ENCODE data around the gene EHD3. TPM values are rescaled to one million over a fixed set of nuclear protein-coding genes. Genes with fewer than 3 reads are reported as not detected.

Gene EHD3
- total and polyA plus RNA-seq, 2 experiments from 2014 or later, result 12.3 to 17.6 TPM

- no peak overlapping the region for H3K27ac ChIP-seq
- TF ChIP-seq CTCF (IDR thresholded peaks at IDR 0.05; ENCODE audit: low read depth, low read length), result no peak
- no peaks in the 10 kb centered on the region for H3K9me3 ChIP-seq (ENCODE audit: low read depth)
- no peaks in the 10 kb centered on the region for H3K36me3 ChIP-seq
- no peaks in the 10 kb centered on the region for H3K27me3 ChIP-seq
- no peak for DNase-seq (ENCODE audit: low read depth in 1 of 2, low spot score in 1 of 2)
- no peaks in the 10 kb centered on the region for H3K4me1 ChIP-seq (ENCODE audit: low read depth)
- H3K4me3 ChIP-seq, result no peak overlapping the region
Measured at GRCh38 chr2:31247711-31248110, 13.8 kb downstream of the EHD3 start.

GRCh38 chr2:31248139-31248538 lies 14.2 kb downstream of the EHD3 start:
- Histone ChIP-seq H3K4me1 (ENCODE audit: low read depth) (no peaks in the 10 kb centered on the region), H3K9me3 (ENCODE audit: low read depth) (no peaks in the 10 kb centered on the region), H3K36me3 (no peaks in the 10 kb centered on the region), H3K27me3 (no peaks in the 10 kb centered on the region), H3K4me3 (no peak overlapping the region), H3K27ac (no peak overlapping the region)
- TF ChIP-seq CTCF (IDR thresholded peaks at IDR 0.05; ENCODE audit: low read depth, low read length), result no peak
- no peak for DNase-seq (ENCODE audit: low read depth in 1 of 2, low spot score in 1 of 2)

- no peaks in the 10 kb centered on the region for H3K4me1 ChIP-seq (ENCODE audit: low read depth)
- no peaks in the 10 kb centered on the region for H3K36me3 ChIP-seq
- no peak overlapping the region for H3K27ac ChIP-seq
- no peaks in the 10 kb centered on the region for H3K9me3 ChIP-seq (ENCODE audit: low read depth)
- no peak for TF ChIP-seq CTCF (IDR thresholded peaks at IDR 0.05; ENCODE audit: low read depth, low read length)
- no peak for DNase-seq (ENCODE audit: low read depth in 1 of 2, low spot score in 1 of 2)
- no peaks in the 10 kb centered on the region for H3K27me3 ChIP-seq
- H3K4me3 ChIP-seq, result no peak overlapping the region
Measured at GRCh38 chr2:31249009-31249690, 15.2 kb downstream of the EHD3 start.

- H3K4me3 ChIP-seq, result no peak overlapping the region
- no peak for TF ChIP-seq CTCF (IDR thresholded peaks at IDR 0.05; ENCODE audit: low read depth, low read length)
- no peaks in the 10 kb centered on the region for H3K27me3 ChIP-seq
- H3K4me1 ChIP-seq (ENCODE audit: low read depth), result no peaks in the 10 kb centered on the region
- no peaks in the 10 kb centered on the region for H3K9me3 ChIP-seq (ENCODE audit: low read depth)
- no peak overlapping the region for H3K27ac ChIP-seq
- no peaks in the 10 kb centered on the region for H3K36me3 ChIP-seq
- no peak for DNase-seq (ENCODE audit: low read depth in 1 of 2, low spot score in 1 of 2)
Measured at GRCh38 chr2:31251018-31251417, 17.1 kb downstream of the EHD3 start.

- no peak for DNase-seq (ENCODE audit: low read depth in 1 of 2, low spot score in 1 of 2)
- Histone ChIP-seq H3K27me3 (no peaks in the 10 kb centered on the region), H3K4me1 (ENCODE audit: low read depth) (peaks cover 4% of the 10 kb centered on the region), H3K4me3 (no peak overlapping the region), H3K27ac (no peak overlapping the region), H3K36me3 (no peaks in the 10 kb centered on the region), H3K9me3 (ENCODE audit: low read depth) (no peaks in the 10 kb centered on the region)
- TF ChIP-seq CTCF (IDR thresholded peaks at IDR 0.05; ENCODE audit: low read depth, low read length), result no peak
Measured at GRCh38 chr2:31251851-31252250, 17.9 kb downstream of the EHD3 start.
